H1 (cell line): ENCODE data around the gene DOCK1. TPM values are rescaled to one million over a fixed set of nuclear protein-coding genes. Genes with fewer than 3 reads are reported as not detected.

ENCODE experiments used
- CTCF ChIA-PET: fragments of 300-600 bp; sonication (Branson Sonifier 250); formaldehyde crosslinking; loops from one replicate; lab custom pipeline; 2021; ENCODE audit not compliant: partially characterized antibody; lab: Charles Lee
- POLR2A ChIA-PET: fragments of 300-600 bp; sonication (Branson Sonifier 250); formaldehyde crosslinking; loops from one replicate; lab custom pipeline; 2021; ENCODE audit warnings: inconsistent platforms; ENCODE audit not compliant: partially characterized antibody; lab: Charles Lee
- DNase-seq, 2 experiments: peaks; one replicate each; pipeline versions ENCODE4 v3.0.0 to v3.0.0-alpha.2; 2010 to 2022; ENCODE audit warnings: low spot score in 2 of 2, low read depth in 1 of 2, mixed read lengths in 1 of 2
- FAIRE-seq: peaks from 2 replicates; lab custom pipeline; 2011; peaks lifted over from hg19 to GRCh38; lab: Jason Lieb, UNC
- H2AFZ ChIP-seq: 2 replicates; pipeline ENCODE4 v1.8.1; 2012; ENCODE audit warnings: low read length, inconsistent platforms
- H2AK5ac ChIP-seq: 2 replicates; pipeline ENCODE4 v1.6.1; 2013; ENCODE audit warnings: low read depth, low read length
- H2BK120ac ChIP-seq: replicated peaks from 2 replicates; pipeline ENCODE3; 2013; ENCODE audit warnings: low read depth, low read length, inconsistent platforms
- H2BK12ac ChIP-seq: 2 replicates; pipeline ENCODE4 v1.6.1; 2013; ENCODE audit warnings: low read depth, low read length
- H2BK15ac ChIP-seq: 2 replicates; pipeline ENCODE4 v1.6.1; 2013; ENCODE audit warnings: low read length
- H2BK20ac ChIP-seq: 2 replicates; pipeline ENCODE4 v1.6.1; 2013; ENCODE audit warnings: low read length
- H2BK5ac ChIP-seq: 2 replicates; pipeline ENCODE4 v1.6.1; 2013; ENCODE audit warnings: low read depth, low read length
- H3K14ac ChIP-seq: 2 replicates; pipeline ENCODE4 v1.6.1; 2013; ENCODE audit warnings: inconsistent platforms; ENCODE audit not compliant: insufficient read length
- H3K18ac ChIP-seq: 2 replicates; pipeline ENCODE4 v1.6.1; 2013; ENCODE audit warnings: low read length; ENCODE audit errors: extremely low read depth
- H3K23ac ChIP-seq: 2 replicates; pipeline ENCODE4 v1.6.1; 2013; ENCODE audit warnings: inconsistent platforms; ENCODE audit not compliant: insufficient read length
- H3K23me2 ChIP-seq: 2 replicates; pipeline ENCODE4 v1.6.1; 2013; ENCODE audit warnings: low read depth, low read length
- H3K27ac ChIP-seq: 2 replicates; pipeline ENCODE4 v1.6.1; 2011; ENCODE audit warnings: low read depth, low read length, inconsistent platforms
- H3K27me3 ChIP-seq, 4 experiments: replicated peaks in 1 of 4; 1 replicate in 1 of 4; 2 replicates in 3 of 4; pipeline versions ENCODE4 v1.6.1 to v1.8.1; 2011 to 2013; ENCODE audit warnings: low read length in 3 of 4, mild to moderate bottlenecking in 3 of 4, inconsistent platforms in 2 of 4, mixed read lengths in 2 of 4, moderate library complexity in 1 of 4; ENCODE audit not compliant: control insufficient read depth in 3 of 4, insufficient read depth in 3 of 4; ENCODE audit errors: extremely low read depth in 1 of 4
- H3K36me3 ChIP-seq, 4 experiments: 2 replicates each; pipeline versions ENCODE4 v1.6.1 to v1.8.1; 2011 to 2013; ENCODE audit warnings: mild to moderate bottlenecking in 4 of 4, low read length in 3 of 4, moderate library complexity in 2 of 4, control low read depth in 1 of 4, inconsistent platforms in 1 of 4; ENCODE audit not compliant: insufficient read depth in 4 of 4, control insufficient read depth in 2 of 4
- H3K4ac ChIP-seq: replicated peaks from 2 replicates; pipeline ENCODE3; 2013; ENCODE audit warnings: low read length, low read depth, mixed read lengths, inconsistent platforms; ENCODE audit not compliant: insufficient read length
- H3K4me1 ChIP-seq, 4 experiments: replicated peaks in 1 of 4; 1 replicate in 1 of 4; 2 replicates in 3 of 4; pipeline versions ENCODE4 v1.6.1 to v1.8.1; 2011 to 2013; ENCODE audit warnings: low read length in 3 of 4, inconsistent platforms in 2 of 4, mixed read lengths in 1 of 4; ENCODE audit not compliant: insufficient read depth in 4 of 4, control insufficient read depth in 3 of 4
- H3K4me2 ChIP-seq, 2 experiments: 2 replicates each; pipeline versions ENCODE4 v1.6.1 to v1.8.1; 2011 to 2013; ENCODE audit warnings: low read depth in 2 of 2, low read length in 2 of 2, control low read depth in 1 of 2, inconsistent platforms in 1 of 2, mild to moderate bottlenecking in 1 of 2; ENCODE audit not compliant: insufficient read depth in 1 of 2
- H3K4me3 ChIP-seq, 4 experiments: fragments of 200-600, 300-600 bp in 1 of 4; sonication (generic), shearing (Covaris generic), sonication (Bioruptor Twin) in 1 of 4; 2 replicates each; pipeline versions ENCODE4 v1.5.1 to v1.8.1; 2011 to 2016; ENCODE audit warnings: low read length in 4 of 4, low read depth in 3 of 4, control low read depth in 2 of 4, inconsistent platforms in 2 of 4, mild to moderate bottlenecking in 2 of 4, mixed read lengths in 1 of 4, moderate library complexity in 1 of 4; ENCODE audit not compliant: insufficient read depth in 2 of 4; ENCODE audit errors: extremely low read depth in 1 of 4
- H3K56ac ChIP-seq: replicated peaks from 2 replicates; pipeline ENCODE3; 2013; ENCODE audit warnings: low read depth, mild to moderate bottlenecking, mixed read lengths, low read length, inconsistent platforms; ENCODE audit not compliant: insufficient read length
- H3K79me1 ChIP-seq: 2 replicates; pipeline ENCODE4 v1.6.1; 2013; ENCODE audit warnings: low read depth, low read length, control low read depth
- H3K79me2 ChIP-seq, 2 experiments: 2 replicates each; pipeline versions ENCODE4 v1.6.1 to v1.8.1; 2012 to 2013; ENCODE audit warnings: low read length in 2 of 2, mild to moderate bottlenecking in 2 of 2, inconsistent platforms in 1 of 2; ENCODE audit not compliant: insufficient read depth in 2 of 2, control insufficient read depth in 1 of 2
- H3K9ac ChIP-seq, 4 experiments: replicated peaks in 1 of 4; 1 replicate in 1 of 4; 2 replicates in 3 of 4; pipeline versions ENCODE4 v1.6.1 to v1.8.1; 2011 to 2013; ENCODE audit warnings: low read depth in 3 of 4, low read length in 3 of 4, control low read depth in 2 of 4, mild to moderate bottlenecking in 2 of 4, moderate library complexity in 2 of 4, inconsistent platforms in 1 of 4; ENCODE audit errors: extremely low read depth in 1 of 4
- H3K9me3 ChIP-seq, 2 experiments: 2 replicates each; pipeline versions ENCODE4 v1.6.1 to v1.8.1; 2012 to 2013; ENCODE audit warnings: mild to moderate bottlenecking in 2 of 2, moderate library complexity in 2 of 2, control low read depth in 1 of 2, inconsistent platforms in 1 of 2, low read depth in 1 of 2, low read length in 1 of 2, mixed read lengths in 1 of 2; ENCODE audit not compliant: insufficient read depth in 2 of 2
- H4K20me1 ChIP-seq, 2 experiments: replicated peaks in 1 of 2; 2 replicates each; pipeline versions ENCODE3 to v1.8.1; 2011 to 2013; ENCODE audit warnings: inconsistent platforms in 2 of 2, low read length in 2 of 2, mild to moderate bottlenecking in 1 of 2; ENCODE audit not compliant: insufficient read depth in 2 of 2, control insufficient read depth in 1 of 2
- H4K5ac ChIP-seq: 2 replicates; pipeline ENCODE4 v1.6.1; 2013; ENCODE audit warnings: low read length, low read depth, mixed read lengths, inconsistent platforms; ENCODE audit not compliant: insufficient read length
- H4K8ac ChIP-seq: 2 replicates; pipeline ENCODE4 v1.8.0; 2013; ENCODE audit warnings: mild to moderate bottlenecking, moderate library complexity, low read length, inconsistent platforms; ENCODE audit not compliant: insufficient read depth; ENCODE audit errors: extremely low read depth
- H4K91ac ChIP-seq: replicated peaks from 2 replicates; pipeline ENCODE3; 2013; ENCODE audit warnings: low read length, mixed read lengths, inconsistent platforms; ENCODE audit not compliant: insufficient read length
- BRCA1 ChIP-seq: IDR thresholded peaks from 2 replicates; pipeline ENCODE4 v1.6.1; 2012; ENCODE audit warnings: low read depth, low read length, improper control_type of control experiment
- CBX8 ChIP-seq: fragments of 300-800, 300-1000 bp; sonication (generic); IDR thresholded peaks from 2 replicates; pipeline ENCODE4 v1.7.1; 2016; ENCODE audit warnings: low read depth, low read length, borderline replicate concordance
- EGR1 ChIP-seq: IDR thresholded peaks from 2 replicates; pipeline ENCODE4 v1.6.1; 2011; ENCODE audit warnings: low read depth, low read length, borderline replicate concordance
- HDAC6 ChIP-seq: IDR thresholded peaks from one replicate; pipeline ENCODE4 v1.7.1; 2012; ENCODE audit warnings: low read depth, mild to moderate bottlenecking, inconsistent platforms, low read length, moderate library complexity
- JUN ChIP-seq: IDR thresholded peaks from 2 replicates; pipeline ENCODE4 v1.6.1; 2011; ENCODE audit warnings: low read depth, mild to moderate bottlenecking, improper control_type of control experiment, low read length
- KDM4A ChIP-seq: IDR thresholded peaks from one replicate; pipeline ENCODE4 v1.7.1; 2012; ENCODE audit warnings: low read depth, mild to moderate bottlenecking, moderate library complexity, low read length, inconsistent platforms; ENCODE audit not compliant: severe bottlenecking
- MAFK ChIP-seq: IDR thresholded peaks from 2 replicates; pipeline ENCODE4 v1.6.1; 2012; ENCODE audit warnings: low read depth, mild to moderate bottlenecking, improper control_type of control experiment, low read length
- NRF1 ChIP-seq: IDR thresholded peaks from 2 replicates; pipeline ENCODE4 v1.6.1; 2011; ENCODE audit warnings: mild to moderate bottlenecking, low read depth, low read length, improper control_type of control experiment
- POLR2AphosphoS5 ChIP-seq: IDR thresholded peaks from 2 replicates; pipeline ENCODE4 v1.6.1; 2011; ENCODE audit warnings: low read depth, low read length
- RBBP5 ChIP-seq: IDR thresholded peaks from 2 replicates; pipeline ENCODE4 v1.7.1; 2012; ENCODE audit warnings: low read depth, mild to moderate bottlenecking, inconsistent platforms, low read length, moderate library complexity, borderline replicate concordance
- RFX5 ChIP-seq: IDR thresholded peaks from 2 replicates; pipeline ENCODE4 v1.6.1; 2011; ENCODE audit warnings: low read depth, low read length, improper control_type of control experiment, borderline replicate concordance
- SIRT6 ChIP-seq: IDR thresholded peaks from one replicate; pipeline ENCODE4 v1.7.1; 2012; ENCODE audit warnings: low read length, inconsistent platforms
- TAF7 ChIP-seq: optimal IDR thresholded peaks from 2 replicates; pipeline ENCODE3; 2011; ENCODE audit warnings: low read depth, mild to moderate bottlenecking, inconsistent platforms, low read length, moderate library complexity, borderline replicate concordance
- TBP ChIP-seq: IDR thresholded peaks from 2 replicates; pipeline ENCODE4 v1.6.1; 2011; ENCODE audit warnings: low read depth, low read length, improper control_type of control experiment
- WGBS, 2 experiments: shearing (Covaris generic) in 1 of 2; methylation state at CpG; one replicate each; pipeline versions ENCODE4 v1.1.6 to v1.1.7; 2013 to 2015; ENCODE audit warnings: low lambda C conversion rate in 2 of 2, mixed read lengths in 2 of 2, inconsistent platforms in 1 of 2, low coverage in 1 of 2, missing lambda C conversion rate in 1 of 2; ENCODE audit not compliant: insufficient replicate concordance in 2 of 2, insufficient coverage in 1 of 2, insufficient read length in 1 of 2; ENCODE audit errors: extremely low coverage in 1 of 2, missing lambda C conversion rate in 1 of 2; 5-methylcytosine and 5-hydroxymethylcytosine counted together
- polyA plus RNA-seq, 7 experiments: library from polyadenylated mRNA; depleted of rRNA in 3 of 7; stranded (reverse) in 5 of 7; unstranded in 2 of 7; fragments of >200 nt in 5 of 7; fragments of 200-250 nt in 2 of 7; gene quantifications; 1 replicate in 5 of 7; 2 replicates in 1 of 7; 4 replicates in 1 of 7; pipeline versions ENCODE4 v1.2.1 to v1.2.3, GENCODE V29; 2011 to 2013; ENCODE audit warnings: missing spikeins in 2 of 7, mixed read lengths in 2 of 7
- total RNA-seq: library from RNA; stranded (reverse); fragmentation: NEBNext Ultra II Directional; extraction: Animal tissue kit (Norgen Biotek cat#: 25700); gene quantifications from 2 replicates; pipeline ENCODE4 v1.2.1, GENCODE V29; 2021

Gene DOCK1
- total and polyA plus RNA-seq, 2 of the 8 experiments (the other 6 are each of a cell fraction or from before 2014, with no cell fraction given), result 11.6 to 53.0 TPM

DNA sequence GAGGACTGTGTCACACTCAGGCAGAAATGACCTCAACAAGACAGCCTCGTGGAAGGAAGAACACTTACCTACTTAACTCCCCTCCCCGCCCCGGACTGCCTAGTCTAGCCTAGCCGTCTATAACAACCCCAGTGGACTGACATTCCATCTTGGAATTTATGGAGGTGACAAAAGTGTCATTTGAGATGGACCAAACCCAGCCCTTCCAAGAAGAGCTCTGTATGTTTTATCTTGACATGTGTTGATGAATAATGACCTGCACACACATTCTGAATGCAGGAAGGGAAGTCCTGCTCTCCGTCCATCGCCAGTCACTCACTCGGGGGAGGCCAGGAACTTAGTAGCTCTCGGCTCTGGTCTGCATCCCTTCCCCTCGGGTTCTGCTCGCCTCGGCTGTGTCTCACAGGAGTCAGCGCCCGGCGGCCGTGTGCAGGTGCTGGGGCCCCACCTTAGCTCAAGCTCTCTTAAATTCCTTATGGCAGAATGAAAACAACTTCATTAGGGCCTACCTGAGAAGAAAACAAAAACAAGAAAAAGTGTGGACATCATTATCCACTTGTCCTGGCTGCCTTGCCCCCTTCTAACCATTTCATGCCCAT lies 503.0 kb downstream of the DOCK1 start:
- Histone ChIP-seq H2BK15ac (no peak overlapping the region), H3K9me3 (no peaks in the 10 kb centered on the region), H2BK12ac (no peak overlapping the region), H3K14ac (no peak overlapping the region), H3K79me2 (no peaks in the 10 kb centered on the region), H3K23me2 (no peaks in the 10 kb centered on the region), H3K4me3 (no peak overlapping the region), H4K20me1 (no peaks in the 10 kb centered on the region), H2BK120ac (no peak overlapping the region), H3K4me1 (no peaks in the 10 kb centered on the region), H3K79me1 (no peaks in the 10 kb centered on the region; the same call in 1 of the 2 replicates), H3K4me2 (no peak overlapping the region), H3K27ac (no peak overlapping the region), H2BK20ac (no peak overlapping the region), H4K8ac (no peak overlapping the region), H3K4ac (no peak overlapping the region), H4K91ac (no peak overlapping the region), H3K56ac (no peak overlapping the region), H2AFZ (no peak overlapping the region), H2BK5ac (no peak overlapping the region), H3K9ac (no peak overlapping the region), H3K23ac (no peak overlapping the region), H2AK5ac (no peak overlapping the region), H3K27me3 (no peaks in the 10 kb centered on the region), H3K18ac (no peak overlapping the region), H3K36me3 (peaks cover 0 to 7% (median 0%) of the 10 kb centered on the region in 4 experiments; a peak in 1 of 8 replicates), H4K5ac (no peak overlapping the region)
- DNase-seq, result no peak
- ChIA-PET CTCF (interaction anchor here (0.6 kb wide), 1 partner anchor 446 kb away, joined by 3 read pairs; no protein-coding TSS in a partner anchor), POLR2A (no interaction called here)
- FAIRE-seq, result no peak
- 99% methylated on average over 15 of the region's 15 CpGs; no CpG with 5 or more reads in 1 of the 2 experiments for WGBS, 2 experiments
- no peak for TF ChIP-seq BRCA1
- TF ChIP-seq POLR2AphosphoS5, result no peak
- TF ChIP-seq RBBP5, result no peak
- TF ChIP-seq RFX5, result no peak
- TF ChIP-seq SIRT6, result no peak
- TF ChIP-seq EGR1, result no peak
- TF ChIP-seq CBX8, result no peak
- TF ChIP-seq NRF1, result no peak
- no peak for TF ChIP-seq KDM4A
- no peak for TF ChIP-seq TAF7
- no peak for TF ChIP-seq TBP
- no peak for TF ChIP-seq MAFK
- no peak for TF ChIP-seq JUN
- TF ChIP-seq HDAC6, result no peak
